Activated CD8-positive, alpha-beta memory T cell treated with anti-CD3 and anti-CD28 coated beads for 1 hour (primary cell): Measurements from ENCODE around the gene EYA2.

ENCODE experiments used
- DNase-seq, 2 donors: peaks; one replicate each; pipeline ENCODE4 v3.0.0-alpha.2; 2020; ENCODE audit warnings: low read depth in 1 of 2; ENCODE audit errors: extremely low read depth in 1 of 2

The EYA2 gene

GRCh38 chr20:47099093-47099492 is 204.4 kb downstream of the EYA2 start:
- DNase-seq: no peak

- no peak for DNase-seq
Observed at GRCh38 chr20:47099825-47100441, 205.3 kb downstream of the EYA2 start.

GRCh38 chr20:47102629-47103028 is 208.0 kb downstream of the EYA2 start:
- no peak for DNase-seq

- DNase-seq: no peak
Observed at GRCh38 chr20:47106786-47107185, 212.1 kb downstream of the EYA2 start.

- DNase-seq: no peak
Observed at GRCh38 chr20:47108994-47109393, 214.4 kb downstream of the EYA2 start.

GRCh38 chr20:47110819-47111218 is 216.2 kb downstream of the EYA2 start:
- DNase-seq: no peak

GRCh38 chr20:47111576-47111975 is 216.9 kb downstream of the EYA2 start:
- no peak for DNase-seq

- no peak for DNase-seq
Observed at GRCh38 chr20:47113362-47114109, 218.9 kb downstream of the EYA2 start.

- DNase-seq: no peak
Observed at GRCh38 chr20:47115694-47116093, 221.1 kb downstream of the EYA2 start.

- no peak for DNase-seq
Observed at GRCh38 chr20:47117371-47117770, 222.7 kb downstream of the EYA2 start.

- no peak for DNase-seq
Observed at GRCh38 chr20:47117773-47118172, 223.1 kb downstream of the EYA2 start.

- no peak for DNase-seq
Observed at GRCh38 chr20:47118206-47118605, 223.6 kb downstream of the EYA2 start.

- no peak for DNase-seq
Observed at GRCh38 chr20:47118641-47119040, 224.0 kb downstream of the EYA2 start.

GRCh38 chr20:47120346-47120936 is 225.8 kb downstream of the EYA2 start:
- DNase-seq: no peak

GRCh38 chr20:47122560-47122959 is 227.9 kb downstream of the EYA2 start:
- DNase-seq: no peak

GRCh38 chr20:47124181-47124717 is 229.6 kb downstream of the EYA2 start:
- DNase-seq: no peak

- no peak for DNase-seq
Observed at GRCh38 chr20:47125508-47125757, 230.8 kb downstream of the EYA2 start.

- no peak for DNase-seq
Observed at GRCh38 chr20:47125758-47126591, 231.3 kb downstream of the EYA2 start.

GRCh38 chr20:47126709-47127108 is 232.1 kb downstream of the EYA2 start:
- no peak for DNase-seq

- no peak for DNase-seq
Observed at GRCh38 chr20:47127546-47127945, 232.9 kb downstream of the EYA2 start.

GRCh38 chr20:47127999-47128398 is 233.4 kb downstream of the EYA2 start:
- no peak for DNase-seq
